ENCODE results near the gene TPH1.

TPH1 gene

DNA sequence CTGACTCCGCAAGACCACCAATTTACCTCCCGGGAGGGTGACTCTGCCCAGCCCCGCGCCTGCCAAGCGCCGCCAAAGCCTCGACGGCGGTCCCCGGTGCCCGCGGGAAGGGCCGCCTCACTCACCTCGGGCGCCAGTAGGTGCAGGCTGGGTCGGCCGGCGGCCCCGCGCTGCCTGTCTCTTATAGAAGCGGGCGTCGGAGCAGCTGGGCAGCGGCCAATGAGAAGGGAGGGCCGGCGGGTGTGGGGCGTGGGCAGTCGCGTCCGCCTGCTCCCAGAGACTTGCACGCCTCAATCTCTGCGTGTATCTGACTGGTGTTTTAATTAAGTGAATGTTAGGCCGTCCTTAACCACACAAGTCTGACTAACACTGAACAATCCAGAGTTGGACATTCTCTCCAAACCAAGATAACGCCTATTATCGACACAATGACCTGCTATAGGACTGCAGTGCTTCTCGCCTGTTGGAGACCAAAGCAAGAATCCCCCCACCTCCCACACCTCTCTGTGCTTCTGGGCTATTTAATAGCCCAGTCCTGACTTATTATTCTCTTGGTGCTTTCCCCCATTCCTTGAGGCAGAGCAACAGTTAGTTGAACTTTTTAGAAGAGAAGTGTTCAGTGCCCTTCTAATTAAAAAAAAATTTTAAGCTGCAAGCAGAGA is at the start of gene TPH1:
Gene TPH1 (minus strand): TSS at position 154 of the 662 bp plus-strand sequence. CDS start 5,507 bp downstream, outside the sequence.
- no peak for DNase-seq (ENCODE audit: low read depth)

DNA sequence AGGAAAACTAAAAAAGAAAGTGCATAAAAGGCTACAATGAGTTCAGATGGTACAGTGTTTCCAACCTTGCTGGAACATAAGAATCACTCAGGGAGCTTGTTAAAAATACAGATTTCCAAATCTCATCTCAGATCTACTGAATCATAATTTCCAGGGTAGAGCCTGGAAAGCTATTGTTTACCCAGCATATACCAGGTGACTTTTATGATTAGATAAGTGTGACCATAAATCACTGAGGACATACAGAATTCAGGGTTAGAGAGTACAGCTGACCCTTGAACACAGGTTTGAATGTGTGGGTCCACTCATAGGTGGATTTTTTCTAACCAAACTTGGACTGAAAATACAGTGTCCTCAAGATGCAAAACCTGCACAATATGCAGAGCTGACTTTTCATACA is 47.9 kb upstream of the TPH1 start:
- no peak for DNase-seq (ENCODE audit: low read depth)

DNA sequence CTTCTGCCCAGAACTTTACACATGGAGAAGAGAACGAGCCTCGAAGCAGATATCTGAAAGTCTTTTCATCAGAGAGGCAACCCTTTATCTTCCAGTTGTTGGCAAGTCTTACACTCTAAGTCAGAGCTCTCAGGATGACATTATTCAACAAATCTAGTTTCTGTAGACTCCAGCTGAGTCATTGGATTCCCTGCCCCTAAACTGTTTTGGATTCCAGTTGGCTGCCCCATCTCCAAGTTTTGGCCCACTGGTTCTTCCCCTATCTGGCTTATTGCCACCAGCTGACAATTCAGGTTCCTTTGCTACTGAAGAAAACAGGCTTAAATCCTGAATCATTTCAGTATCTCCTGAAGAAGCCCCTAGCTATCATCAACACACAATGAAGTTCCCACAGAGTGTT is 45.7 kb upstream of the TPH1 start:
- no peak for DNase-seq (ENCODE audit: low read depth)

DNA sequence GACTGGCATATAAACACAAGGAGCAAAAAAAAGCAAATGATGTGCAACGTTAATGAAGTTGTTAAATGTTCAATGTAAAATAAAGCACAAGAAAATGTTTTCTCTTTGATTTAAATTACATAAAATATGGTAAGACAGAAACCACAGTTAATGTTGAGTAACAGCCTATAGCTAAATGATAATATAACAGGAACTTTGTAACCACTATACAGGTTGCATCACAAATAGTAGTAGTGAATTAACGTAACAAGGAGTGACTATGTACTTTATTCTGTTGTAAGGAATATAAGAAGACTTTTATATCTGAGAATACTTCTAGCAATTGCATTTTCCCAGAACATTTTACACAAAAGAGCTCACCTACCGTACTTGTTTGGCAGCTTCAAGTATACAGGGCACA is 42.9 kb upstream of the TPH1 start:
- DNase-seq (ENCODE audit: low read depth): no peak

DNA sequence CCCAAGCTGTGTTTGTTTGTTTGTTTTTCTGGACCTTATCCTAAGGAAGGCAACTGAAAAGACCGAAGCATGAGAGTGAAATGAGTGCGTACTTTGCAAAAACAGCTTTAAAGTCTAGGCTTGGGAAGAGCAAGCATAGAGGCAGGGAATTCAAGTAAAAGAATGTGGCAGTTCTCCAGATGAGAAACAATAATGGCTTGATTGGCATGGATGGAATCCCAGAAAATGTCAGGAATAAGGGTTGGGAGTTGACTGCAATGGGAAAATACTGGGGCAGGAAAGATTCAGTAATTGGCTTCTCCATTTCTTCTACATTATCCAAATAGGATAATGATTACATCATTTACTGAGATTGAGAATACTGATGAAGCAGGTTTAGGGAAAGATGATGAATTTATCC is 42.3 kb upstream of the TPH1 start:
- DNase-seq (ENCODE audit: low read depth): no peak

DNA sequence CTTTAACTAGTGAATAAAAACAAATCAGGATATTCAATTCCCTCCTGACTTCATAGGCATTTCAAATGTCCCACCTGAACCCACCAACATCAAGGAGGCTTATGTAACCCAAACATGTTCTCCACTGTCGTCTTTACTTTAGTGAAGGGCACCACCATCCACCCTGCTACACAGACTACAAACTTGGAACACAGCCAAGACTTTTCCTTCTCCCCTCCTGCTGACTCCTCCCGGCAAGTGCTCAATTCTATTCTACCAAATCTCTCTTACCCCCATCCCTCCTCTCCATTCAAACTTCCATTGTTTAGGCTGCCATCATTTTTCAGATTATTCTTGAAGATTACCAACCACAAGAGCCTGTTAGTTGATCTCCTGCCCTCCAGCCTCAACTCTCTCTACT is 35.5 kb upstream of the TPH1 start:
- DNase-seq (ENCODE audit: low read depth): no peak

DNA sequence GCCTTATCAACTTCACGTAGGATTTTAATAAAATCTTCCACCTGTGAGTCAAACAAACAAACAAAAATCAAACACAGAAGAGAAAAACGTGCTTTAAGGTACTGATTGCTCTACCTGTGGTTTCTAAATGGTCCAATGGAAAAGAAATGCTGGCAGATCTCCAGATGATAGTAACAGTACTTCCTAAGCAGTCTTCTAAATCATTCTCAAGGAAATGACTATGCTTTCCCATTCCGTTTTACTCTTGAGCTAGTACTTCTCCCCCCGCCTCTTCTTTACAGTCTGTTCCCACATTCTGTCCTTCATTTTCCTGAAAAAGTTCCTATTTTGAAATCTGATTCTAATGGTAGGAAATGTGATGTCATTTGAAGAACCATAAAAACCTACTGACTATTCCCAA is 34.4 kb upstream of the TPH1 start:
- no peak for DNase-seq (ENCODE audit: low read depth)

DNA sequence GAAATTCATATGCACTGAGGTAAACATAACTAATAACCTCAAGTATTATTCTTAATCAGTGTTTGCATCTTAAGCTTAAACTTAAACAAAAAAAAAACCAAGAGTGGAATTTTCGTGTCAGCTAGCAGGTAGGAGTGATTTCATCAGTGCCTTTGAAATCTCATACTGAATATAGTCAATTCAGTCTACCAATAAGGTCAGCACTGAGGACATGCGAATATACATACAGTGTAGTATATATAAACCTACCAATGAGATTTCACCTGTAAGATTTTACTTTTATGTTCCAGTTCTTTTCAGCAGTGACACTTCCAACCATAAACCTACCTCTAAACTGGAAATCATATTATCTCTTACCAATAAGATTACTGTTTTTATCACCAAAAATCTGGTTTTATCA is 32.8 kb upstream of the TPH1 start:
- no peak for DNase-seq (ENCODE audit: low read depth)

DNA sequence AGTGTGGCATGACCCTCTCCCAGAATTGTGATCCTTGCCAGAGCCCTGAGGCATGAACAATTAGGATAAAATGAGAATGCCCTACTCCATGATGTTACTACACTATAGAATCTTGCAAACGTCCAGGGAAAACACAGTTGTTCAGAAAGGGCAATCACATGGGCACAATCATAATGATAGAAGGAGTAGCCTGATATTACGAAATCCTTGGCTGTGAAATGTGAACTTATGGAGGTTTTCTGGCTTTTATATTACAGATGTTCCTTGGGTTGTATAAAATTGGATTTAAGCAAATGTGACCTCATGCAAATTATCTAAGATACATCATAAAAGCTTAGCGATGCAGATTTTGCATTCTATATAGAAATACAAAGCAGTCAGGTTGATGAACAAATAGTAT is 29.4 kb upstream of the TPH1 start:
- no peak for DNase-seq (ENCODE audit: low read depth)

DNA sequence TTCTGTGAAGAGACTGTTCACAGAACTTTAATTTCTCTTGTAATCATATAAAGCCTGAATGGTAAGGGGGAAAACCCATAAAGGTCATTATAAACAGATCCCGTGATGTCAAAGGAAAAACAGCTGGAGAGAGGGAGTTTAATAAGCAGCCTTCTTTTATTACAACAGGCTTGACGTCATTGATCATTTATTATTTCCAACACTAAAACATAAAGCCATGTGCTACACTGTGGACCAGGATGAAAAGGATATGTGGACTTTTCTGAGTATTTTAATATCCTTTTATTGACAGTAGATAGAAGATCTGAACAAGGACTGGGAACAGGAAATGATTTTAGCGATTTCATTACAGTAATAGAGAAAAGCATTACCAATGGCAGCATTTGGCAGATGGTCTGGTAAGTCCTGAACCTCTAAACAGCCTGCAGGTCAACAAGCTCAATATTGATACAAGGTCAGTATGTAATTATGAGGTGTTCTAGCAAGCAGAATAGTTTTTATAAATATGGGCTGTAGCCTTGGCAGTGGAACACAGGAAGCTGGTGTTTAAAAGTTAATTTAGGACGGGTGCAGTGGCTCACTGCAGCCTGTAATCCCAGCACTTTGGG is 25.1 kb upstream of the TPH1 start:
- no peak for DNase-seq (ENCODE audit: low read depth)

DNA sequence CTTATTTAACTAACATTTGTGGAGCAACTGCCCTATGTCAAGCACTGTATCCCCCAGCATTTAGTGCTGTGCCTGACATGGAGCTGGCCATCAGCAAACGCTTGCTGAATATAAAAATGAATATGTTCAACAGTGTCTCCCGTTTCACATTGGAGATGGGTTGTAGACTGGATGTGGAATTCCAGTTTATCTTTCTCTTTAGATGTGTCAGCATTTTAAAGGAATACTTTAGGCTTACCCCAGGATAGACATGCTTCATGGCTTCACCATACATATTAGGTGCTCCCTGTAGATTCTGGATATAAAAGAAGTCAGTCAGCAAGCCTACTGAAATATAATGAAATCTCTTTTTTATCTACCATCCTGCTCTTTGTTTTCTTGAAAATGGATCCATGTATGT is 21.3 kb upstream of the TPH1 start:
- no peak for DNase-seq (ENCODE audit: low read depth)

DNA sequence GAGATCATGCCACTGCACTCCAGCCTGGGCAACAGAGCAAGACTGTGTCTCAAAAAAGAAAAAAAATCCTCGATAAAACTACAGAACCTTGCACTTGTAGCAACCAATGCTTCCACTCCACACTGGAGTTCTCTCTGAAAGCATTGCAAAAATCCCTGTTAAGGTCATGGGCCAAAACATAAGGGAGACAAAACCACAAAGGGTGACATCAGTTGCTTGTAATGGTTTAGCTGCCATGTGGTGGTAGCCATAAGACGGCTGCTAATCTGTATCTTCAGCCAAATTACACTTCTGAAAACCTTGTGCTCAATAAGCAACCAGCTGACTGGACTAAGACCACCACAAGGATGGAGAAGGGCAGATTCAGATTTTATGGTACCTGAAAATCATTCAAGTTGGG is 20.6 kb upstream of the TPH1 start:
- DNase-seq (ENCODE audit: low read depth): no peak

DNA sequence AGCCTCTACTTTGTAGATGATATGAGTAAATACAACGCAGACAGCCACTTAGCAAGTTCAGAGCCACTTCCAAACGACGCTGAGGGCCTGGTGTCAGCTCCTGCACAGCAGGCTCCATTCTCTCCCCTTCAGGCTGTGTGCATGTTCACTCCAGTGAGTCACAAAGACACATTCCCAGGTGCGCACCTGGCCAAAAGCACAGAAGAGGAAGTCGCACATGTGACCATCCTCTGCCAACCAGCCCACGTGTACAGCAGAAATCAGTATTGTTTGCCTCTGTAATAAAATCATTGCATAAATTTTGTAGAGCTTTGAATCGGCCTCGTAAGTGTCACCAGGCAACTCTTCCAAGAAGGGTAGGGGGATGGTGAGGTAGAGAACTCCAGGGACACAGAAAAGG is 19.5 kb upstream of the TPH1 start:
- DNase-seq (ENCODE audit: low read depth): no peak

DNA sequence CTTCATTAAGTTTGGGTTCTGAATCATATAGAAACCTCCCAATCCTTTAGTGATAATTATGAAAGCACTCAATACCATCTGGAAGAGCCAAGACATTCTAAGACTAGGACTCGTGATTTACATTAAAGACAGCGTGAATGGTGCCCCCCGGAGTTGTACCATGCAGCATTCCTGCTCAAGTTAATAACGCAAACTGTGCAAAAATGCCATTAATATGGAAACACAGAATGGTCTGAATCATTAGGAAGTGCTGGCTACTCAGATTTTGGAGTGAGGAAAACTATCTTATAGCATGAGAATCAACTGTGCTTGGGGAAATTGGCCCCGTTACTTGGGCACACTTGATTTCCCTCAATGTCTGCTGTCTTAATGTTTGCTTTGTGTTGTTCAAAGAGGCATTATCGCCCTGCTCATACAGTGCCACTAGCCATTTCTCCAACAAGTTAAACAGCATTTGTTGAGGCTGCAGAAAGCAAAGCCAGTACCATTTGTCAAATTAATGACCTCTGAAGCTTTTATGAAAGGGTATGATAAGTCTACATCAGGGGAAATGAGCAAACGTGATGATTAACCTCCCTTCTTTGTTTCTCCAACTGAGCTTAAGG is 18.5 kb upstream of the TPH1 start:
- no peak for DNase-seq (ENCODE audit: low read depth)

DNA sequence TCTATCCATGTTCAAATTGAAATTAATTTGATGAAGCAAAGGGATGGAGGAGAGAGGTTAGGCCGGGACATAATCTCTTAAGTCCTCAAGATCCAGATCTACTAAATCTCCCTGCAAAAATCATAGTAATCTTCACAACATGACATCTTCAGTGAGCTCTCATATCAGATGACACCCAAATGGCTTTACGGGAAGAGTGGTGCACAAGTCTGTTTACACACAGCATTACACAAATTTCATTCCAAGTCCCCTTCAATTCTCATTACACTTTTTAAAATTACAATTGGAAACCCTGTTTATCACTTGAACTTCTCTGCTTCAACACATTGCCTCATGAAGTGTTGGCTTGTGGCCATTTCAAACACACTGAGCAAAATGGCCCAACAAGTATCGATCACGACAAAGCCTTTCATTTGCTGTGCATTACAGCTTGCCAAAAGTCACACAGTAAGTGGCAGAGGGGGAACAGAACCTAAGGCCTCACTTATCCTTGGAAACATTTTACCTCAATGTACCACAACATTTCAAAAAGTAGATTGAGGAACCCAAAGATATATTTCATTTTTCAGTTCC is 17.9 kb upstream of the TPH1 start:
- no peak for DNase-seq (ENCODE audit: low read depth)

DNA sequence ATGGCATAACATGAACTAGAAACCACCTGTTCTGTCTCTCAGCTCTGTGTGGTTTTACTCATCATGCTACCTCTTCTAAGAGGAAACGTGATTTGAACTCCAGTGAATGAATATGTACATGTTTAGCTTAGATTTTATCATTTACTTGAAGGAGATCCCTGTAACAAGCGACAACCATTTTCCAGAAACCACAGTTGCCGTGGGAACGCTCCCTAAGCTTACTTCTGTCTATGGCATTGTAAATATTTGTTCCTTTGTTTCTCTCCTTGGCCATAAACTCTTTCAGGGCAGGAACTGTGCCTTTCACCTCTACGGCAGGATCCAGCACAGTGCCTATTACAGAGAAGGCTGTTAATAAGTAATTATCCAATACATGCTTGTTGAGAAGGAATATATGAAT is 17.1 kb upstream of the TPH1 start:
- no peak for DNase-seq (ENCODE audit: low read depth)

DNA sequence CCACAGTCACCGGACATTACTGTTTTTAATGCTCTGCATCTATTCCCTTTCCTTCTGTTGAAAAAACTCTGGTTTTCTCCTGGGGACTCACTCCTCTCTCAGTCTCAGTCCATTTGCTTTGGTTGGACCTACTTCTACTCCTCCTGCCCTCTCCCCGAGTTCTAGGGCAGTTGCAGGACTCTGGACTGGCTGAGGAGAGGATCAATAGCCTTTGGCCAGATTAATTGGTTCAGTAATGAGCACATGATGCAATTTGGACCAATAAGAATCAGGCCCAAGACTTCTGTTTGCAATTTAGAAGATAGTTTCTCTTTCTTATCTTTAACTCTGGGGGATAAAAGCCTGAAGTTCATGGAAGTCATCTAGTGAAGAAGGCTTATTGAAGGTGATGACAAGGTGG is 15.3 kb upstream of the TPH1 start:
- no peak for DNase-seq (ENCODE audit: low read depth)

DNA sequence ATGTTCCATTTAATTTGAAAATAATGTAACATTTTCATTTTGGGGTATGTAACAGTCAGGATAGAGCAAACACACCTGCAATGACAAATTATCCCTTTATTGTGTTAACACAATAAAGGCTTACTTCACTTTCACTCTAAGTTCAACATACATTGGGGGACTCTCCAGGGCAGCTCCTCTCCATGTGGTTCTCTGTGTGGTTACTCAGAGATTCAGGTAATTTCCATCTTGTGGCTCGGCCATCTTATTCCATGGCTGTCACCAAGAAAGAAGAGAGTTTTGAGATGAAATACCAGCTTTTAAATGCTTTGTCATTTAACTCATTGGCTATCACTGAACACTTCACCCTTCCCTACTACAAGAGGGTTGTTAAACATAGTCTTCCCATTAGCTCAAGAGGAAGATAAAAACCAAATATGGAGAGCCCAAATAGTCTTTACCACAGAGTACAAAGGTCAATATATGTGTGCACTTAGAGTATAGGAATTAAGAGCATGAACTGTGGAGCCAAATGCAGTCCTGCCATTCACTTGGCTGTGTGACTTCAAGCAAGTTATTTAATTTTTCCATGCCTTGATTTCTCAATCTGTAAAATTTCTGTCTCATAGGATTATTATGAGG is 10.6 kb upstream of the TPH1 start:
- DNase-seq (ENCODE audit: low read depth): no peak

DNA sequence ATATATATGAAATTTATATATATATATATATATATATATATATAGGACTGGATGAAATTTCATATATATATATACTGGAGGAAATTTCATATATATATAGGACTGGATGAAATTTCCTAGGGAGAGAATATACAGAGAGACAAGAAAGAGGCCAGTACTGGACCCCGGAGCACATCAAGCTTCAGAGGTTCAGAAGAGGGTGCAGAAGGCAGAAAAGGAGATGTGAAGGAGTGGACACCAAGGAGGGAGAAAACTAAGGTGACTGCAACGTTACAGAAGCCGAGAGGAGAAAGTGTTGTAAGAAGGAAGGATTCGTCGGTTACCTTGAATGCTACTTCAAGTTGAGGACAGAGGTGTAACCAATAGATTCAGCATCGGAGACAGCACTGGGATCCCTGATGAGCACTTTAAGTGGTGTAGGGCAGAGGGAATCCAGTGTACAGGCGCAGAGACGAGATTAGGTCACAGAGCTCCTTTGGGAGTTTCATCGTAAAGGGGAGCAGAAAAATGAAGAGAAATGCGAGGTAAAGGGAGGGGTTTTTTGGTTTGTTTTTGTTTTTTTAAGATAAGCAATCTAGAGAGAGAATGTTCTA is 8.5 kb upstream of the TPH1 start:
- no peak for DNase-seq (ENCODE audit: low read depth)

DNA sequence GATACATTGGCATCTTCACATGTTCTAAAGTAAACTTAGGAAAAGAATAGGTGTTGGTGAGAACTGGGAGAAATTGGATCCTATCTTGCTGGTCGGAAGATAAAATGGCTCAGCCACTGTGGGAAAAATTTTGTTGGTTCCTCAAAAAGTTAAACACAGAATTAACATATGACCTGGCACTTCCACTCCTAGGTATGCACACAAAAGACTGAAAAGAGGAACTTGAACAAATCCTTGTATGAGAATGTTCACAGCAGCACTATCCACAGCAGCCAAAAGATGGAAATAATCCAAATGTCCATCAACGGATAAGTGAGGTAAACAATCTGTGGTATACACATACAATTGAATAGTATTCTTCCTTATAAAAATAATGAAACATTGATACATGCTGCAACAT is 4.8 kb upstream of the TPH1 start:
- no peak for DNase-seq (ENCODE audit: low read depth)

DNA sequence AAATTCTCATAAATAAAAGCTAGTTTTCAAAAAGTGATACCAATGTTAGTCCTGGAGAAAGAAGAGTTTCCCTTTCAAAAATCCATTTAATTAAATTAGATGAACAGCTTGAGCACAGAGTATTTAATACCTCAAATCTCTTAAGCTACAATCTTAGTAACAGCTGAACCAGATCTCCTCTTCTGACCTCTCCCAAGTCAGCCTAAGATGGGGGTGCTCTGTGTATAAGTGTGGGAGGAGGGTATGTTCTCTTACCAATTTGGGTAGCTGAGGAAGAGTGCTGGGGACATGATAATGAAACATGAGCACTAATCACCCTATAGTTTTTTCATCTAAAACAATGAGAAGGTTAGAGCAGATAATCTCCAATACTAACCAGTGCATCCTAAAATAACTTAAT is 9.6 kb downstream of the TPH1 start:
- no peak for DNase-seq (ENCODE audit: low read depth)

DNA sequence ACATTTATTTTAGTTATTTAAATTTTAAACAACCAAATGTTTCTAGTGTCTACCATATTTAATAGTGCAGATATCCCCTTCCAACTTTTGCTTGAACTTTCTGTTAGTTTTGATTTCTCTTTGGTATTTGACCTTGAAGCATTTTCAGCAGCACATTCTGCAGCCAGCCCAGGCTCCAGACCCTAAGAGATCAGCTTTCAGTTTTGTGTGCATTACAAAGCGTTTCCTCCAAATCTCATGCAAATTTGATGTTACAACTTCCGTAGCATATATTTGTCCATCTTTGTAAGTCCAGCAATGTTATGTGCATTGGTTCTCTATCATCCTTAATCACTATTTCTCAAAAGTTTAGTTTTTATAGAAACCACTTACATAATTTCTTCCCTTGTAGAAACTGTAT is 18.6 kb downstream of the TPH1 start:
- no peak for DNase-seq (ENCODE audit: low read depth)

DNA sequence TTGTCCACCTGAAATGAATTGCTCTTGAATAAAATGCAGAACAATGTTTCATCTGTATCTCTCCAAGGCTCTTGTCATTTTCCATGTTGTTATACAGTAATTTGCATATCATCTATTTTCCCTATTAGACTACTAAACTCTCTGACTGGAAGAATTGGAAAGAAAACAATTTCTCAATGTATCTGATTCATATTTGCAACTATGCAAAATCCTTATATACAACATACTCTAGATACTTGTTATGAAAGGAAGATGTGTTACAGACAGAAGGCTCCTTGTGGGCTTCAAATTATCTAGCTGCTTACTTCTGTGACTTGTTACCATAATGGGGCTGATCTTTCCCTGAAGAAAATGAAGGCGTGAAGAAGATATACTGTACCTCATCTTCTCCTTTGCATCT is 23.6 kb downstream of the TPH1 start:
- no peak for DNase-seq (ENCODE audit: low read depth)
